HG03558 (cell line): Measurements from ENCODE around the gene HSPA1L.

Source experiments
- ATAC-seq: cut with Tn5 transposase; IDR thresholded peaks from one replicate; pipeline ENCODE4 v1.9.1; 2021; ENCODE audit warnings: moderate number of reproducible peaks; ENCODE audit not compliant: unreplicated experiment; ENCODE audit errors: extremely low read depth

HSPA1L gene

GRCh38 chr6:31785475-31785874 lies 29.6 kb downstream of the HSPA1L start:
- ATAC-seq = no peak

- ATAC-seq = no peak
These were observed 30.8 kb downstream of the HSPA1L start for GRCh38 chr6:31784098-31784925.

- ATAC-seq = no peak
These were observed 32.8 kb downstream of the HSPA1L start for GRCh38 chr6:31782126-31782855.

GRCh38 chr6:31781244-31782125 lies 33.6 kb downstream of the HSPA1L start:
- no peak for ATAC-seq

- ATAC-seq = no peak
These were observed 34.4 kb downstream of the HSPA1L start for GRCh38 chr6:31780507-31781243.

GRCh38 chr6:31779908-31780307 lies 35.2 kb downstream of the HSPA1L start:
- no peak for ATAC-seq

- ATAC-seq = no peak
These were observed 35.8 kb downstream of the HSPA1L start for GRCh38 chr6:31778999-31779885.

- ATAC-seq = no peak
These were observed 36.9 kb downstream of the HSPA1L start for GRCh38 chr6:31778193-31778592.

- ATAC-seq = no peak
These were observed 37.4 kb downstream of the HSPA1L start for GRCh38 chr6:31777667-31778050.

- ATAC-seq = peak; percentile 34
These were observed 38.0 kb downstream of the HSPA1L start, which contains the start of gene VWA7 for GRCh38 chr6:31776989-31777666. Gene VWA7, minus strand, starts transcription at chr6:31777328. Its CDS starts 549 bp downstream, at chr6:31776779.

- no peak for ATAC-seq
These were observed 38.5 kb downstream of the HSPA1L start for GRCh38 chr6:31776485-31776988.

GRCh38 chr6:31775633-31776484 lies 39.2 kb downstream of the HSPA1L start:
- ATAC-seq = no peak

GRCh38 chr6:31775184-31775583 lies 39.9 kb downstream of the HSPA1L start:
- no peak for ATAC-seq

- no peak for ATAC-seq
These were observed 43.1 kb downstream of the HSPA1L start for GRCh38 chr6:31771992-31772358.

GRCh38 chr6:31770860-31771259 lies 44.2 kb downstream of the HSPA1L start:
- ATAC-seq = no peak

- ATAC-seq = no peak
These were observed 45.3 kb downstream of the HSPA1L start for GRCh38 chr6:31769684-31770371.
